Trophoblast cell (in vitro differentiated cells and primary cell): ENCODE measurements around the gene FOCAD.
A peak's percentile ranks its signal among the peaks of the same experiment; 100 is the strongest.

Source experiments
- DNase-seq, 2 donors: peaks; one replicate each; pipeline ENCODE4 v3.0.0-alpha.2; 2016
- H2AFZ ChIP-seq: 2 replicates; pipeline ENCODE4 v1.6.1; 2013; ENCODE audit warnings: low read length, moderate library complexity, mild to moderate bottlenecking; ENCODE audit not compliant: insufficient read depth, poor library complexity
- H2AK5ac ChIP-seq: 2 replicates; pipeline ENCODE4 v1.6.1; 2013; ENCODE audit warnings: mild to moderate bottlenecking, low read length
- H2BK120ac ChIP-seq: 2 replicates; pipeline ENCODE4 v1.6.1; 2013; ENCODE audit warnings: low read length, mild to moderate bottlenecking, moderate library complexity; ENCODE audit not compliant: insufficient read depth, poor library complexity
- H2BK12ac ChIP-seq: 2 replicates; pipeline ENCODE4 v1.6.1; 2013; ENCODE audit warnings: mild to moderate bottlenecking, low read length, moderate library complexity
- H2BK5ac ChIP-seq: 2 replicates; pipeline ENCODE4 v1.6.1; 2013; ENCODE audit warnings: low read length, low read depth, moderate library complexity, mild to moderate bottlenecking; ENCODE audit not compliant: poor library complexity
- H3K14ac ChIP-seq: 2 replicates; pipeline ENCODE4 v1.6.1; 2013; ENCODE audit warnings: mild to moderate bottlenecking, low read length
- H3K18ac ChIP-seq: 2 replicates; pipeline ENCODE4 v1.6.1; 2013; ENCODE audit warnings: mild to moderate bottlenecking, low read length
- H3K23ac ChIP-seq: 2 replicates; pipeline ENCODE4 v1.6.1; 2013; ENCODE audit warnings: low read length
- H3K27ac ChIP-seq: 2 replicates; pipeline ENCODE4 v1.5.1; 2013; ENCODE audit warnings: low read depth, mild to moderate bottlenecking, inconsistent platforms, low read length, moderate library complexity
- H3K27me3 ChIP-seq: 2 replicates; pipeline ENCODE4 v1.6.1; 2013; ENCODE audit warnings: inconsistent platforms, mild to moderate bottlenecking, low read length, moderate library complexity; ENCODE audit not compliant: insufficient read depth
- H3K36me3 ChIP-seq, 2 experiments: 1 replicate in 1 of 2; 2 replicates in 1 of 2; pipeline ENCODE4 v1.6.1; 2013; ENCODE audit warnings: low read length in 2 of 2, mild to moderate bottlenecking in 2 of 2, moderate library complexity in 1 of 2; ENCODE audit not compliant: insufficient read depth in 2 of 2, control insufficient read depth in 1 of 2
- H3K4ac ChIP-seq: 2 replicates; pipeline ENCODE4 v1.6.1; 2013; ENCODE audit warnings: low read depth, mild to moderate bottlenecking, low read length, moderate library complexity
- H3K4me1 ChIP-seq, 2 experiments: 1 replicate in 1 of 2; 2 replicates in 1 of 2; pipeline ENCODE4 v1.6.1; 2013; ENCODE audit warnings: low read length in 2 of 2, mild to moderate bottlenecking in 2 of 2, moderate library complexity in 1 of 2; ENCODE audit not compliant: insufficient read depth in 2 of 2, control insufficient read depth in 1 of 2
- H3K4me2 ChIP-seq: 2 replicates; pipeline ENCODE4 v1.6.1; 2013; ENCODE audit warnings: inconsistent platforms, mild to moderate bottlenecking, low read length, moderate library complexity
- H3K4me3 ChIP-seq: 2 replicates; pipeline ENCODE4 v1.5.1; 2013; ENCODE audit warnings: mild to moderate bottlenecking, low read depth, low read length, inconsistent platforms
- H3K79me1 ChIP-seq: one replicate; pipeline ENCODE4 v1.6.1; 2013; ENCODE audit warnings: low read length
- H3K79me2 ChIP-seq: 2 replicates; pipeline ENCODE4 v1.6.1; 2013; ENCODE audit warnings: low read length, mild to moderate bottlenecking; ENCODE audit not compliant: control insufficient read depth, insufficient read depth, poor library complexity
- H3K9ac ChIP-seq: 2 replicates; pipeline ENCODE4 v1.6.1; 2013; ENCODE audit warnings: mild to moderate bottlenecking, low read length
- H3K9me3 ChIP-seq: 2 replicates; pipeline ENCODE4 v1.6.1; 2013; ENCODE audit warnings: low read depth, mild to moderate bottlenecking, control low read depth, inconsistent platforms, low read length; ENCODE audit not compliant: insufficient read depth
- H4K12ac ChIP-seq: 2 replicates; pipeline ENCODE4 v1.6.1; 2013; ENCODE audit warnings: low read depth, mild to moderate bottlenecking, low read length, moderate library complexity
- H4K8ac ChIP-seq: 2 replicates; pipeline ENCODE4 v1.6.1; 2013; ENCODE audit warnings: low read depth, mild to moderate bottlenecking, low read length, moderate library complexity
- H4K91ac ChIP-seq: one replicate; pipeline ENCODE4 v1.6.1; 2013; ENCODE audit warnings: low read depth, mild to moderate bottlenecking, low read length, moderate library complexity
- WGBS: extraction: QIAGEN DNeasy Blood & Tissue Kit; methylation state at CpG from one replicate; pipeline ENCODE4 v1.1.7; 2013; ENCODE audit warnings: missing lambda C conversion rate; ENCODE audit not compliant: insufficient read length, insufficient coverage; ENCODE audit errors: extremely low coverage; 5-methylcytosine and 5-hydroxymethylcytosine counted together

FOCAD gene

GRCh38 chr9:20722221-20722620 is 38.2 kb downstream of the FOCAD start:
- no peak overlapping the region for H4K12ac ChIP-seq
- no peak overlapping the region for H3K14ac ChIP-seq
- peak overlapping the region; percentile 46 for H3K23ac ChIP-seq
- H3K79me2 ChIP-seq = no peaks in the 10 kb centered on the region
- WGBS = no CpG with 5 or more reads among the region's 1 CpG
- no peak overlapping the region for H2BK5ac ChIP-seq
- peaks cover 6 to 9% of the 10 kb centered on the region in 2 experiments for H3K36me3 ChIP-seq
- H2BK120ac ChIP-seq = no peak overlapping the region
- H3K79me1 ChIP-seq = no peaks in the 10 kb centered on the region
- no peaks in the 10 kb centered on the region for H3K4me1 ChIP-seq
- no peak overlapping the region for H3K4me2 ChIP-seq
- H3K4me3 ChIP-seq = no peak overlapping the region
- H4K8ac ChIP-seq = no peak overlapping the region
- no peaks in the 10 kb centered on the region for H3K27me3 ChIP-seq
- no peak overlapping the region for H2BK12ac ChIP-seq
- no peaks in the 10 kb centered on the region for H3K9me3 ChIP-seq
- no peak overlapping the region for H4K91ac ChIP-seq
- no peak overlapping the region for H3K27ac ChIP-seq
- H3K9ac ChIP-seq = no peak overlapping the region
- no peak for DNase-seq
- no peak overlapping the region for H2AK5ac ChIP-seq
- H3K18ac ChIP-seq = no peak overlapping the region
- H3K4ac ChIP-seq = no peak overlapping the region
- H2AFZ ChIP-seq = no peak overlapping the region

DNA sequence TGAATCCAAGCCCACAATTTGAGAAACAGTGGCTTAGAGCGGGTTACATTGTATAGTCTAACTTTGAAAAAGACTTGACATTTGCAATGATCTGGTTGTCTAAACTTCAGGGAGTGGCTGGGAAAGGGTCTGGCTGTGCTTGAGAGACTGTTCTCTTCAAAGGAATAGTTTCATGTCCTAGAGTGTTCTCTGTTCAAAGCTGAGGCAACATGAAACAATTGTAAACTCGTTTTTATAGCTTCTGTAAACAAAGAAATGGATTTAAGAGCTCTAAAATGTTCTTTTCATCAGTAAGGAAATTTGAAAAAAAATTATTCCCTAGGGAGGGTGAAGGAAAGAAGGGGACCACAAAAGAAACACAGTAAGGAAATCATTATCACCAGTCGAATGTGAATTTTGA is 41.6 kb downstream of the FOCAD start:
- Histone ChIP-seq H4K12ac (no peak overlapping the region), H3K9ac (no peak overlapping the region), H3K36me3 (peaks cover 6% of the 10 kb centered on the region in 2 experiments), H3K9me3 (no peaks in the 10 kb centered on the region), H3K14ac (no peak overlapping the region), H3K18ac (no peak overlapping the region), H3K23ac (no peak overlapping the region), H3K4me1 (no peaks in the 10 kb centered on the region), H2AFZ (no peak overlapping the region), H4K91ac (no peak overlapping the region), H3K79me1 (no peaks in the 10 kb centered on the region), H4K8ac (no peak overlapping the region), H2BK12ac (no peak overlapping the region), H3K79me2 (no peaks in the 10 kb centered on the region), H3K4me3 (no peak overlapping the region), H3K27ac (no peak overlapping the region), H3K27me3 (no peaks in the 10 kb centered on the region), H3K4me2 (no peak overlapping the region), H3K4ac (no peak overlapping the region), H2BK120ac (no peak overlapping the region), H2AK5ac (no peak overlapping the region), H2BK5ac (no peak overlapping the region)
- DNase-seq = no peak
- no CpG with 5 or more reads among the region's 3 CpGs for WGBS

DNA sequence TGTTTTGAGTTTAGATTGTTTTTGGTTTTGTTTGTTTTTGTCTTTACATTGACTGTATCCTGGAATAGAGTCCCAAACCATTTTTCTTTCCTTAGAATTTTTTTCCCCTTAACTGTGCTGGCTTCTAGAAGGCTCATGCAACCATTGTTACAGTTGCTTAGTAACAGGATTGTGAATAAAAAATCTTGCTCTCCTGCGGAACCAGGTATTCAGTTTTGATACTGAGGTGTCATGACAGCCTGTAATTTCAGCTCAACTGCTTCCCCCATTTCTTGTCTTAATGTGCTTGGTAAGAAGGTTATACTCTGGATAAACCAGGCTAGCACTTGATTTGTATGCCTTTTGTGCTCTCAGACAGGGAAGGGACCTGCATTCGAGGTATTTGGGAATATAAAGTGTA is 42.1 kb downstream of the FOCAD start:
- no CpG with 5 or more reads among the region's 2 CpGs for WGBS
- Histone ChIP-seq H3K79me1 (no peaks in the 10 kb centered on the region), H2BK5ac (no peak overlapping the region), H4K12ac (no peak overlapping the region), H3K36me3 (peaks cover 6% of the 10 kb centered on the region in 2 experiments), H3K14ac (no peak overlapping the region), H3K79me2 (no peaks in the 10 kb centered on the region), H2BK12ac (no peak overlapping the region), H4K8ac (no peak overlapping the region), H3K9me3 (no peaks in the 10 kb centered on the region), H3K4me1 (no peaks in the 10 kb centered on the region), H2AK5ac (no peak overlapping the region), H3K4me2 (no peak overlapping the region), H2AFZ (no peak overlapping the region), H3K27ac (no peak overlapping the region), H3K9ac (no peak overlapping the region), H3K27me3 (no peaks in the 10 kb centered on the region), H2BK120ac (no peak overlapping the region), H3K18ac (no peak overlapping the region), H3K4me3 (no peak overlapping the region), H3K23ac (no peak overlapping the region), H4K91ac (no peak overlapping the region), H3K4ac (no peak overlapping the region)
- no peak for DNase-seq

DNA sequence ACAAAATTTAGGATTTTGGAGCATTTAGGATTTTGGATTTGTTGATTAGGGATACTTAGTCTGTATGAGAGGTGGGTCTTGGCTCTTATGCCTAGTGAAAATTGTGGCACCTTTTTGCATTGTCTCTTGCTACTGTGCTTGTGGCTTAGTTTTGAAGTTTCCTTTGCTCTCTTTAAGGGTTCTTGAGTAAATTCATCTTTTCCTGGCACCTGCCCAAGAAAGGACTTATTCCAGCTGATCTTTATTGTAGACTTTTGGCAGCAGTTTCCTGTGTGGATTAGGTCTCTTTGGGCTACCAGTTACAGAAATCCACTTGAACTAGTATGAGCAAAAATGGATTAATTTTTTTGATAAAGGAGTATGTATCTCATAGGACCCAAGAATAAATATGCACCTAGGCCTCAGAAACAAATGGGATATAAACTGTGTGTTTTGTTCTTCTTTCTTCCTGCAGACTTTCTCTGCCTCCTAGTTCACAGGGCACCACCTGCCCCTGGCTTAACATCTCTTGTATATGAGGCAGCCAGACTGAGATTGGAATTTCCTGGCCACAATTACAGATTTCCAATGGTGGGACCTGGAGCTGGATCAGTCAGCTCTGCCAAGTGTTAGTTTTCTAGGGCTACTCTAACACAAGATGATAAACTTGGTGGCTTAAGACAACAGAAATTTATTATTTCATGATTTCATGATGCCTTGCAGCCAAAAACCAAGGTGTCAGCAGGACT is 44.6 kb downstream of the FOCAD start:
- Histone ChIP-seq H3K18ac (no peak overlapping the region), H3K79me1 (no peaks in the 10 kb centered on the region), H3K27ac (no peak overlapping the region), H4K12ac (no peak overlapping the region), H2BK5ac (no peak overlapping the region), H2BK120ac (no peak overlapping the region), H3K9ac (no peak overlapping the region), H3K14ac (no peak overlapping the region), H3K4me1 (no peaks in the 10 kb centered on the region), H3K4ac (no peak overlapping the region), H3K4me2 (no peak overlapping the region), H2BK12ac (no peak overlapping the region), H3K9me3 (no peaks in the 10 kb centered on the region), H3K36me3 (peaks cover 3 to 5% of the 10 kb centered on the region in 2 experiments), H2AK5ac (no peak overlapping the region), H4K8ac (no peak overlapping the region), H3K79me2 (no peaks in the 10 kb centered on the region), H4K91ac (no peak overlapping the region), H3K23ac (peak overlapping the region; percentile 74), H3K4me3 (no peak overlapping the region), H3K27me3 (no peaks in the 10 kb centered on the region), H2AFZ (no peak overlapping the region)
- no peak for DNase-seq
